GM18499 (cell line): ENCODE measurements around the gene CNTNAP1.
"Not testable (repeated sequence)": the region's sequence is repeated elsewhere in the genome, so short reads cannot be mapped to it uniquely, and the experiment has no call there.

Experiments
- ATAC-seq: cut with Tn5 transposase; IDR thresholded peaks from one replicate; pipeline ENCODE4 v1.9.1; 2021; ENCODE audit warnings: moderate number of reproducible peaks; ENCODE audit not compliant: insufficient read depth, unreplicated experiment

CNTNAP1 gene

GRCh38 chr17:42709561-42709960 lies 27.2 kb downstream of the CNTNAP1 start:
- ATAC-seq: no peak

GRCh38 chr17:42720996-42721583 lies 38.8 kb downstream of the CNTNAP1 start:
- no peak for ATAC-seq

- ATAC-seq: no peak
Observed at GRCh38 chr17:42723636-42724035, 41.3 kb downstream of the CNTNAP1 start.

GRCh38 chr17:42725143-42725542 lies 42.8 kb downstream of the CNTNAP1 start:
- no peak for ATAC-seq

GRCh38 chr17:42740699-42741098 lies 58.4 kb downstream of the CNTNAP1 start:
- no peak for ATAC-seq

- not testable (repeated sequence) for ATAC-seq
Observed at GRCh38 chr17:42742916-42743315, 60.6 kb downstream of the CNTNAP1 start.

- ATAC-seq: no peak
Observed at GRCh38 chr17:42743595-42744282, 61.4 kb downstream of the CNTNAP1 start.

GRCh38 chr17:42744283-42744805 lies 62.0 kb downstream of the CNTNAP1 start:
- ATAC-seq: peak; percentile 26

GRCh38 chr17:42744806-42745617 lies 62.7 kb downstream of the CNTNAP1 start, which contains the start of gene EZH1:
EZH1 (minus strand) TSS chr17:42745040; CDS start chr17:42728941, 16,099 bp downstream.
- ATAC-seq: peak; percentile 66

GRCh38 chr17:42748202-42748907 lies 66.0 kb downstream of the CNTNAP1 start:
- no peak for ATAC-seq

GRCh38 chr17:42748908-42749798 lies 66.8 kb downstream of the CNTNAP1 start:
- no peak for ATAC-seq
